A673 (cell line): Measurements from ENCODE around the gene OR6Y1. TPM values are rescaled to one million over a fixed set of nuclear protein-coding genes. Genes with fewer than 3 reads are reported as not detected.

ENCODE experiments used
- BruUV-seq: library from RNA; stranded (reverse); fragments of 400-500 nt; replicated peaks from 2 replicates; lab custom pipeline; 2021; lab: Mats Ljungman, UMichigan
- CTCF ChIA-PET: fragments of 300-600 bp; sonication (Branson Sonifier 250); formaldehyde crosslinking; loops from one replicate; lab custom pipeline; 2022; ENCODE audit warnings: antibody characterized with exemption; lab: Charles Lee
- POLR2A ChIA-PET: fragments of 300-600 bp; sonication (Branson Sonifier 250); formaldehyde crosslinking; loops from one replicate; lab custom pipeline; 2022; ENCODE audit warnings: antibody characterized with exemption; ENCODE audit not compliant: low non-redundant PET; lab: Charles Lee
- DNase-seq: peaks from one replicate; pipeline ENCODE4 v3.0.0-alpha.2; 2015; ENCODE audit warnings: low spot score
- H3K27ac ChIP-seq: fragments of 200-600 bp; sonication (generic); 2 replicates; pipeline ENCODE4 v1.5.1; 2016; ENCODE audit warnings: mixed run types, low read depth, mild to moderate bottlenecking, mixed read lengths, antibody characterized with exemption, low read length; ENCODE audit not compliant: poor library complexity, severe bottlenecking
- H3K27me3 ChIP-seq: fragments of 200-600 bp; sonication (generic); replicated peaks from 2 replicates; pipeline ENCODE4 v1.6.1; 2017; ENCODE audit warnings: mixed run types, low read depth, mild to moderate bottlenecking, mixed read lengths, antibody characterized with exemption, low read length; ENCODE audit not compliant: insufficient read depth, poor library complexity
- H3K36me3 ChIP-seq: fragments of 200-600 bp; sonication (generic); 2 replicates; pipeline ENCODE4 v1.6.1; 2016; ENCODE audit warnings: mixed run types, mild to moderate bottlenecking, mixed read lengths, antibody characterized with exemption, low read length; ENCODE audit not compliant: insufficient read depth, poor library complexity, severe bottlenecking
- H3K4me1 ChIP-seq: fragments of 200-600 bp; sonication (generic); 2 replicates; pipeline ENCODE4 v1.6.1; 2017; ENCODE audit warnings: mixed run types, mild to moderate bottlenecking, mixed read lengths, antibody characterized with exemption, low read length; ENCODE audit not compliant: insufficient read depth, poor library complexity, severe bottlenecking
- H3K4me3 ChIP-seq: fragments of 200-600 bp; sonication (generic); 2 replicates; pipeline ENCODE4 v1.5.1; 2016; ENCODE audit warnings: low read depth, mixed run types, mild to moderate bottlenecking, mixed read lengths, low read length; ENCODE audit not compliant: poor library complexity, severe bottlenecking
- H3K9me3 ChIP-seq: fragments of 200-600 bp; sonication (generic); 2 replicates; pipeline ENCODE4 v1.6.1; 2016; ENCODE audit warnings: mixed run types, low read depth, mild to moderate bottlenecking, mixed read lengths, antibody characterized with exemption, low read length; ENCODE audit not compliant: poor library complexity, severe bottlenecking
- EZH2 ChIP-seq: fragments of 200-600 bp; sonication (generic); IDR thresholded peaks from 2 replicates; pipeline ENCODE4 v1.6.1; 2017; ENCODE audit warnings: borderline replicate concordance, low read depth, mild to moderate bottlenecking, mixed read lengths, antibody characterized with exemption, low read length; ENCODE audit not compliant: poor library complexity, severe bottlenecking
- intact Hi-C: fragments of 100-400 bp; cut with micrococcal nuclease; formaldehyde crosslinking; loops from one replicate; pipeline ENCODE4 v1.10.0; 2022; ENCODE audit not compliant: unreplicated experiment
- total RNA-seq: library from RNA; stranded (reverse); gene quantifications from 2 replicates; pipeline ENCODE4 v1.2.3, GENCODE V29; 2021
- TF ChIP-seq, protein P1 (sequence below): fragments of 300-800, 200-600 bp; sonication (generic); conservative IDR thresholded peaks from 2 replicates; pipeline ENCODE4 v1.5.1; 2017; ENCODE audit warnings: low read depth, mild to moderate bottlenecking, antibody characterized with exemption, low read length, moderate library complexity, mixed read lengths

Gene OR6Y1
- total RNA-seq, 1 experiment from 2014 or later, result not detected

DNA sequence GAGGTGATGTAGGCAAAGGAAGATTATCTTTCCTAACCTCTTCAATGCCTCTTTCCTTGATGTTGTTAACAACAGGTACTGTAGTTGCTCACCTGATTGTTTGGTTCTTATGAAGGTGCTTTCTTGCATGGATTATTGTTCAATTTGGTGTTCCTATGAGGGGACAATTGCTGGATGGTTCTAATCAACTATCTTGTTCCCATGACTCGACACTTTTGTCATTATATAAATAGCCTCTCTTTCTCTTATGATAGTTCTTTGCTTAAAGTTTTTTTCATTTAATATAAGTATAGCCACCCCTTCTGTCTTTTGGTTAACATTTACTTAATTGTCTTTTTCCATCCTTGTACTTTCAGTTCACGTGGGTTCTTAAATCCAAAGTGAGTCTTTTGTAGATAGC, 46.7 kb downstream of the OR6Y1 start:
- TF ChIP-seq, protein P1, sequence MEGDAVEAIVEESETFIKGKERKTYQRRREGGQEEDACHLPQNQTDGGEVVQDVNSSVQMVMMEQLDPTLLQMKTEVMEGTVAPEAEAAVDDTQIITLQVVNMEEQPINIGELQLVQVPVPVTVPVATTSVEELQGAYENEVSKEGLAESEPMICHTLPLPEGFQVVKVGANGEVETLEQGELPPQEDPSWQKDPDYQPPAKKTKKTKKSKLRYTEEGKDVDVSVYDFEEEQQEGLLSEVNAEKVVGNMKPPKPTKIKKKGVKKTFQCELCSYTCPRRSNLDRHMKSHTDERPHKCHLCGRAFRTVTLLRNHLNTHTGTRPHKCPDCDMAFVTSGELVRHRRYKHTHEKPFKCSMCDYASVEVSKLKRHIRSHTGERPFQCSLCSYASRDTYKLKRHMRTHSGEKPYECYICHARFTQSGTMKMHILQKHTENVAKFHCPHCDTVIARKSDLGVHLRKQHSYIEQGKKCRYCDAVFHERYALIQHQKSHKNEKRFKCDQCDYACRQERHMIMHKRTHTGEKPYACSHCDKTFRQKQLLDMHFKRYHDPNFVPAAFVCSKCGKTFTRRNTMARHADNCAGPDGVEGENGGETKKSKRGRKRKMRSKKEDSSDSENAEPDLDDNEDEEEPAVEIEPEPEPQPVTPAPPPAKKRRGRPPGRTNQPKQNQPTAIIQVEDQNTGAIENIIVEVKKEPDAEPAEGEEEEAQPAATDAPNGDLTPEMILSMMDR, result no peak
- TF ChIP-seq EZH2, result no peak
- no TSS peak for BruUV-seq
- no peak overlapping the region for H3K27ac ChIP-seq
- no peaks in the 10 kb centered on the region for H3K9me3 ChIP-seq
- no peaks in the 10 kb centered on the region for H3K36me3 ChIP-seq
- intact Hi-C loops, result loop anchor here (2.0 kb wide), 1 partner anchor 491 kb away; no protein-coding TSS in a partner anchor
- ChIA-PET CTCF (no interaction called here), POLR2A (no interaction called here)
- no peak for DNase-seq
- H3K4me3 ChIP-seq, result no peak overlapping the region
- no peaks in the 10 kb centered on the region for H3K4me1 ChIP-seq
- peaks cover 18% of the 10 kb centered on the region for H3K27me3 ChIP-seq

DNA sequence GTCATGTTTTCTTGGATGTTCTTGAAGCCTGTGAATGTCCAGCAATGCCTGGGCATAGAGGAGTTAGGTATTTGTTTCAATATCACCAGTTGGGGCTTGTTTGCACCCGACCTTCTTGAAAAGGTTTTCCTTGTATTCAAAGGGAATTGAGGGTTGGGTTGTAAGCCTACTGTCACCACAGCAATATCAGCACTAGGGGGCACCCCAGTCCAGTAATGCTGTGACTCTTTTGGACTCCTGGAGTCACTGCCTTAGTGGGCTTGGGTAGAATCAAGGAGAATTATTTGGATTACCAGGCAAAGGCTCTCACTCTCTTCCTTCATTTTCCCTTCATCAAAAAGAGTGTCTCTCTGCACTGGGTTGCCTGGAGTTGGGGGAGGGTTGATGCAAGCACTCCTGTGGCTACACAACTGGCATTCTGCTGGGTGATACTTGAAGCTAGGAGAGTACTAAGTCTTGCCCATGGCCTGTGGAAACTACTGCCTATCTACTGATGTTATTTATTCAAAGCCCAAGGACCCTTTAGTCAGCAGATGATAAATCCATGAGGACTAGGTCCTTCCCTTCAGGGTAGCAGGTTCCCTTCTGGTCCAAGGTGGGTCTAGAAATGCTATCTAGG, 47.7 kb downstream of the OR6Y1 start:
- no peaks in the 10 kb centered on the region for H3K9me3 ChIP-seq
- ChIA-PET POLR2A (no interaction called here), CTCF (interaction anchor here (1.0 kb wide), 1 partner anchor 492 kb away, joined by 5 read pairs; no protein-coding TSS in a partner anchor)
- no TSS peak for BruUV-seq
- peaks cover 18% of the 10 kb centered on the region for H3K27me3 ChIP-seq
- no peak overlapping the region for H3K27ac ChIP-seq
- intact Hi-C loops, result loop anchor here (1.0 to 2.0 kb wide), 2 partner anchors 492 to 566 kb away; no protein-coding TSS in a partner anchor
- peak; percentile 65 for DNase-seq
- H3K36me3 ChIP-seq, result no peaks in the 10 kb centered on the region
- H3K4me3 ChIP-seq, result no peak overlapping the region
- H3K4me1 ChIP-seq, result no peaks in the 10 kb centered on the region
- TF ChIP-seq EZH2, result no peak
- TF ChIP-seq, protein P1, result peak; percentile 78

GRCh38 chr1:158496374-158496773, 57.8 kb downstream of the OR6Y1 start:
- CTCF ChIA-PET, result interaction anchor here (1.3 kb wide), 2 partner anchors 293 to 534 kb away, joined by 3 to 6 read pairs; no protein-coding TSS in a partner anchor
- POLR2A ChIA-PET, result no interaction called here
- DNase-seq, result peak; percentile 42
- Histone ChIP-seq H3K4me1 (no peaks in the 10 kb centered on the region), H3K9me3 (no peaks in the 10 kb centered on the region), H3K36me3 (no peaks in the 10 kb centered on the region), H3K27me3 (peaks cover 51% of the 10 kb centered on the region), H3K27ac (no peak overlapping the region), H3K4me3 (no peak overlapping the region)
- TF ChIP-seq, protein P1, result peak; percentile 50
- TF ChIP-seq EZH2, result no peak
- no TSS peak for BruUV-seq
- intact Hi-C loops, result loop anchor here (5.0 to 10.0 kb wide), 2 partner anchors 294 to 532 kb away; no protein-coding TSS in a partner anchor
